Keratinocyte (primary cell): ENCODE data around the gene NFATC3.

Experiments
- CTCF ChIP-seq, 3 experiments: IDR thresholded peaks in 1 of 3; conservative IDR thresholded peaks in 1 of 3; optimal IDR thresholded peaks in 1 of 3; 2 replicates in 2 of 3; 3 replicates in 1 of 3; pipeline versions ENCODE3 to v1.5.1; 2011; ENCODE audit warnings: low read length in 3 of 3, mild to moderate bottlenecking in 3 of 3, moderate library complexity in 2 of 3, control low read depth in 1 of 3, inconsistent platforms in 1 of 3; ENCODE audit not compliant: insufficient read depth in 2 of 3; ENCODE audit errors: extremely low read depth in 1 of 3
- EZH2 ChIP-seq: IDR thresholded peaks from one replicate; pipeline ENCODE4 v1.6.1; 2012; ENCODE audit warnings: inconsistent platforms, mild to moderate bottlenecking, low read length, moderate library complexity

DNA sequence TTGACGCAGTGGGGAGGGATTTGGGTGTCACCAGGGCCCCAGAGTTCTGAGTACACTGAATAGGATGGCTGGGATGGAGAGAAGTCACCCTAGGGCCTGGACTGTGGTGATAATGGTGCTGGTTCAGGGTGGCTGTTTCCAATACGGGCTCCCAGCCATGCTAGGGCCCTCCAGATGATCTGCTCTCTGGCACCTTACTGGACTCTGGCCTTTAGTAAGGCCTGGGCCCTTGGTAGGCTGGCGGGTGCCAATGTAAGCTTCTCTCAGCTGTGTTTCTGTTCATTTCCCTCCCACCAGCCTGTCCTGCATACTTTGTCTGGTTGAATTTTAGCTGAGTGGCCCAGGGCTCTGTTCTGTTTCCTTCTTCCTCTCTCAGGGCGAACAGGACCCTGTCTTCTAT is 162.8 kb downstream of the NFATC3 start:
- TF ChIP-seq CTCF (optimal IDR thresholded peaks at IDR 0.05 in 1 of 3, IDR thresholded peaks at IDR 0.05 in 1 of 3, conservative IDR thresholded peaks at IDR 0.05 in 1 of 3; ENCODE audit: extremely low read depth in 1 of 3, insufficient read depth in 2 of 3, low read length in 3 of 3) (no peak), EZH2 (no peak)
